Astrocyte of the cerebellum (primary cell): ENCODE measurements around the gene ENOX2.

Experiments used
- DNase-seq: peaks from one replicate; pipeline ENCODE4 v3.0.0-alpha.2; 2011; ENCODE audit warnings: low read depth
- H3K4me3 ChIP-seq: 2 replicates; pipeline ENCODE4 v1.5.1; 2011; ENCODE audit warnings: mild to moderate bottlenecking, low read depth, low read length, moderate library complexity
- in situ Hi-C: cut with HindIII; loops from 2 replicates; pipeline ENCODE4 v1.10.0; 2017; ENCODE audit warnings: low sequenced_read_pairs
- TF ChIP-seq, protein P1 (sequence below): IDR thresholded peaks from 2 replicates; pipeline ENCODE4 v1.5.1; 2012; ENCODE audit warnings: low read length, low read depth, moderate library complexity, mild to moderate bottlenecking; ENCODE audit errors: missing control alignments

Gene ENOX2

DNA sequence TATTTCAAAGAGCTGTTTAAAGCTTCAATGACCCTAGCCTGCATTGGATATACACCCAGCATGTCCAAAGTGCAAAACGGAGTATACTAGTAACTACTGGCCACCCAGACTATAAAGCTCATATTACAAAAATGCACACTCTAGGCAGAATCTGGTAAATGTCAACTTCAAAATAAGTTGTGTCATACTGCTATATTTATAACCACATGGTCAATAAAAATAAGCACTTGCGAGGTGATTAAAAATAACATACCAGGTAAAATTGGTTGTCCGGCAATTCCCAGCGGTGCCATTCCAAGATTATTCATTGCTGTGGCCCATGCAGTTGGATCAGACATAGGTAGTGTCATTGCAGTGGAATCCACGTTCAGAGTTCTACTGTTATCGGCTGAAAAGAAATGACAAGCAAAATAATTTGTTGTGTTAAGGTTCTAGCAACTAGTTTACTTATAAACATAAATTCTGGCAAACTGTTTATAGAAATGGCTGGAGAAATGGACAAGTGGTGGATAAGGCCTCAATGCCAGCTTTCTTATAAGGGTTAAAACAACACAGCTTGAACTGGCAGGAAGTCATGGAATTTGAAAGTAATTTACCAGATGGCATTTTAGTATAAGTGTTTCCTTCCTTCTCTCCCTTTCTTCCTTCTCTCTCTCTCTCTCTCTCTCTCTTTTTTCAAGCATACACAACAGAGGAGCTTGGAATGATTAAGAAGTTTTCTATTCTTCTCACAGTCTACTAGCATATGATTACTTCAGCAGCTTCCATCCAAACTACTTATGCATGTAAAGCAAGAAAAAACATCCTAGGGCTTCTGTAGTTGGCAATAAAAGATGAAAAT is 199.9 kb downstream of the ENOX2 start:
- DNase-seq = no peak
- H3K4me3 ChIP-seq = no peak overlapping the region
- TF ChIP-seq, protein P1, sequence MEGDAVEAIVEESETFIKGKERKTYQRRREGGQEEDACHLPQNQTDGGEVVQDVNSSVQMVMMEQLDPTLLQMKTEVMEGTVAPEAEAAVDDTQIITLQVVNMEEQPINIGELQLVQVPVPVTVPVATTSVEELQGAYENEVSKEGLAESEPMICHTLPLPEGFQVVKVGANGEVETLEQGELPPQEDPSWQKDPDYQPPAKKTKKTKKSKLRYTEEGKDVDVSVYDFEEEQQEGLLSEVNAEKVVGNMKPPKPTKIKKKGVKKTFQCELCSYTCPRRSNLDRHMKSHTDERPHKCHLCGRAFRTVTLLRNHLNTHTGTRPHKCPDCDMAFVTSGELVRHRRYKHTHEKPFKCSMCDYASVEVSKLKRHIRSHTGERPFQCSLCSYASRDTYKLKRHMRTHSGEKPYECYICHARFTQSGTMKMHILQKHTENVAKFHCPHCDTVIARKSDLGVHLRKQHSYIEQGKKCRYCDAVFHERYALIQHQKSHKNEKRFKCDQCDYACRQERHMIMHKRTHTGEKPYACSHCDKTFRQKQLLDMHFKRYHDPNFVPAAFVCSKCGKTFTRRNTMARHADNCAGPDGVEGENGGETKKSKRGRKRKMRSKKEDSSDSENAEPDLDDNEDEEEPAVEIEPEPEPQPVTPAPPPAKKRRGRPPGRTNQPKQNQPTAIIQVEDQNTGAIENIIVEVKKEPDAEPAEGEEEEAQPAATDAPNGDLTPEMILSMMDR = no peak
- in situ Hi-C loops = no loop called here

DNA sequence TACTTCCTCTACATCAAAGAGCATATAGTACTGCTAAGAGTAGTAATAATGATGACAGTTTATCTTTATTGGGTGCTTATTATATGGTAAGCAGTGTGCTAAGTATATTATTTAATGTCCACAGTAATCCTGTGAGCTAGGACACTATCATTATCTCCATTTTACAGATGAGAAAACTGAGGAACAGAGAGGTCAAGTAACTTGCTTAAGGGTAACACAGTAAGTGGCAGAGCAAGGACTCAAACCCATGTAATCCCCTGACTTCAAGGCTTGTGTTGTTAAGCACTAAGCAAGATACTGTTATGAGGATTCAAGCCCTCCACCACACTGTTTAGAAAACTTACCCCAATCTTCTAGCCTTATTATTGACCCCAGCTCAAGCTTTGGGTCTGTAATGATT is 202.4 kb downstream of the ENOX2 start:
- in situ Hi-C loops = no loop called here
- no peak overlapping the region for H3K4me3 ChIP-seq
- no peak for DNase-seq
- TF ChIP-seq, protein P1 = no peak

DNA sequence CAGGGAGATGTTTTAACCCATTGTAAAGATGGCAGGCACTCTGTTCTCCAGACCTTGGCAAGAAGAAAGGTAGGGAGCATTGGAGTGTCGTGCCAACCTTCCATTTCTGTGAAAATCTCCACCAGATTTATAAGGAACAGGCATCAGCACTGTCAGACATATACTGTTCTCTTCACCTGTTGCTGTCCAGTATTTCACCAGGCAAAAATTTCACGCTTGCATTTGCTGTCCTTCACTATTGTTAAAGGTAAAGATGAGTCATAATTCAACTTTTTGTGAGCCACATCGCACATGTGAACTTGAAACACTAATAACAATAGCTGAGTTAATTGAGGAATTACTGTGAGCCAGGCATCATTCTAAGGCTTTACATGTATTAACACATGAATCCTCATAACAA is 203.4 kb downstream of the ENOX2 start:
- DNase-seq = no peak
- TF ChIP-seq, protein P1 = no peak
- H3K4me3 ChIP-seq = no peak overlapping the region
- in situ Hi-C loops = no loop called here

DNA sequence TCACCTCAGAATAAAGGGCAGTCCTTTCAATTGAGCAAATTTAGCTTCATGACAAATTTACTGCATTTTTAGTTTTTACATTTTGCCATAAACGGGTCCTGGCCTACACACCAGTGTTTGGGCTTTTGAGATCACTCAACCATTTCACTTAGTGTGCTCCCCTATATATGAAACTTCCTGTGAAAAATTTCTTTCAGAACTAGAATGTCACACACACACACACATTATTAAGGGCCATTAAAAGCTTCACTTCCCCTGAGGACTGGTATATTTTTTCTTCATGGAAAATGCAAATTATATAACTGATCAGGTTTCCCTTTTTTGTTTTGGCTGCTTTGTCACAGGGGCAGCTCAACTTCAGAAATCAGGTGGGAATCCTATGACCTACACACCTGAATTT is 206.5 kb downstream of the ENOX2 start:
- no peak overlapping the region for H3K4me3 ChIP-seq
- TF ChIP-seq, protein P1 = no peak
- DNase-seq = no peak
- in situ Hi-C loops = no loop called here

DNA sequence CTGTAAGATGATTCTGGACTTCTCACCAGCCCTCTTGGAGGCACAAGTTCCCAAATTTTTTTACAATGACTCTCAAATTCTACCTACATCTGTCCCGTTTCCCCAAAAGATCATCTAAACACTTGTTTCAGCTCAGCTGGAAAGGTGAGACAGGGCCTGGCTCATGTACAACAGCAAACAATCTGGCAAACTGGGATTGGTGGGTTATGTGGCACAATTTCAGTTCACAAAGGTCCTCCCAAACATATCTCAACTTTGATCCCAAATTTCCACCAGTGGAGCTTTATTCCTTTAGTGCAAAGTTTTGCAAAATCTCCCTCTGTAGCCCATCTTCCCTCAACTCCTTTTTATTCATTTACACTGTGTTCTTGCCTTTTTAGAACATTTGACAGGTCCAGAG is 207.1 kb downstream of the ENOX2 start:
- DNase-seq = no peak
- in situ Hi-C loops = no loop called here
- H3K4me3 ChIP-seq = no peak overlapping the region
- TF ChIP-seq, protein P1 = no peak

DNA sequence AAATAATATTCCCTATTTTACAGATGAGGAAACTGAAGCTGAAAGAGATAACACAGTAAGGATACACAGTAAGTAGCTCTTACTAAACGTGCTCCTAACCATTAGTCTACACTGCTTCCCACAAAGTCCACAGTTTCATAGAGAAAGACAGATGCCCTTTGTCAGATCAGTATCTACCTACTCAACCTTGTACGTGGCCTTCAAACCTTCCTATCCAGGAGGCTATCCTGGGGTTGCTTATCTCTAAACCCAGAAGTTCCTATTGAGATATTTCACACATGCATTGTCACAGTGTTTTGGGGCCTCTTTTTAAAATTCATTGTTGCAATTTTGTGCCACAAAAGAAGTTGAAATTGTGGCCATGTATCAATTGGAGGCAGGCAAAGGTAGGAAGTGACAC is 208.0 kb downstream of the ENOX2 start:
- in situ Hi-C loops = no loop called here
- no peak overlapping the region for H3K4me3 ChIP-seq
- TF ChIP-seq, protein P1 = no peak
- DNase-seq = no peak
